HEK293 (cell line): ENCODE results near the gene NEK3.
"Not testable (repeated sequence)": the region's sequence is repeated elsewhere in the genome, so short reads cannot be mapped to it uniquely, and the experiment has no call there.

Source experiments
- CTCF ChIA-PET: fragments of 350-600 bp; formaldehyde crosslinking; extraction: SDS; loops from one replicate; lab custom pipeline; 2021; ENCODE audit warnings: antibody characterized with exemption; lab: Yijun Ruan, JAX
- POLR2A ChIA-PET: fragments of 300-600 bp; formaldehyde crosslinking; extraction: SDS; loops from one replicate; lab custom pipeline; 2020; ENCODE audit warnings: antibody characterized with exemption, inconsistent platforms; lab: Yijun Ruan, JAX
- H3K27ac ChIP-seq: fragments of 200-500 bp; sonication (Bioruptor generic); 2 replicates; pipeline ENCODE4 v1.5.1; 2014; ENCODE audit warnings: low read depth, low read length, control low read depth, inconsistent platforms; ENCODE audit errors: extremely low read depth
- H3K36me3 ChIP-seq, 2 experiments: fragments of 200-500 bp in 1 of 2; sonication (Bioruptor generic) in 1 of 2; 1 replicate in 1 of 2; 2 replicates in 1 of 2; pipeline ENCODE4 v1.5.1; 2014 to 2017; ENCODE audit warnings: inconsistent platforms in 2 of 2, low read length in 2 of 2; ENCODE audit not compliant: control insufficient read depth in 2 of 2, insufficient read depth in 1 of 2
- H3K4me1 ChIP-seq: fragments of 200-500 bp; sonication (Bioruptor generic); 2 replicates; pipeline ENCODE4 v1.5.1; 2014; ENCODE audit warnings: mild to moderate bottlenecking, low read length, inconsistent platforms; ENCODE audit not compliant: control insufficient read depth, insufficient read depth
- H3K4me3 ChIP-seq: 2 replicates; pipeline ENCODE4 v1.5.1; 2011; ENCODE audit warnings: low read depth, mild to moderate bottlenecking, control low read depth, low read length, moderate library complexity
- H3K9me3 ChIP-seq: fragments of 200-500 bp; sonication (Bioruptor generic); 2 replicates; pipeline ENCODE4 v1.5.1; 2014; ENCODE audit warnings: low read depth, low read length, inconsistent platforms; ENCODE audit not compliant: control insufficient read depth, insufficient read depth
- MEIS1 ChIP-seq: sonication (generic); formaldehyde crosslinking; IDR thresholded peaks from 2 replicates; pipeline ENCODE4 v1.8.1; 2022; ENCODE audit warnings: missing genetic modification reagents, mild to moderate bottlenecking, borderline replicate concordance
- SETDB1 ChIP-seq: IDR thresholded peaks from one replicate; pipeline ENCODE4 v1.6.1; 2017; ENCODE audit warnings: mild to moderate bottlenecking, low read length, moderate library complexity, mixed read lengths; ENCODE audit not compliant: insufficient read length
- SP2 ChIP-seq: fragments of 450-650 bp; formaldehyde crosslinking; IDR thresholded peaks from 2 replicates; pipeline ENCODE4 v1.5.1; 2016; ENCODE audit warnings: missing biosample characterization, missing genetic modification characterization
- TCF7L2 ChIP-seq: IDR thresholded peaks from 2 replicates; pipeline ENCODE4 v1.6.1; 2011; ENCODE audit warnings: low read depth, mild to moderate bottlenecking, inconsistent platforms, low read length, moderate library complexity, borderline replicate concordance
- ZBTB44 ChIP-seq: fragments of 450-650 bp; IDR thresholded peaks from 2 replicates; pipeline ENCODE4 v1.5.1; 2018; ENCODE audit warnings: missing biosample characterization, mild to moderate bottlenecking, missing genetic modification characterization
- ZFHX2 ChIP-seq: fragments of 450-650 bp; formaldehyde crosslinking; conservative IDR thresholded peaks from 2 replicates; pipeline ENCODE4 v1.5.1; 2016; ENCODE audit warnings: missing biosample characterization, missing genetic modification characterization
- ZFP37 ChIP-seq: fragments of 450-650 bp; formaldehyde crosslinking; IDR thresholded peaks from 2 replicates; pipeline ENCODE4 v1.5.1; 2016; ENCODE audit warnings: missing biosample characterization, missing genetic modification characterization
- ZFP41 ChIP-seq: fragments of 450-650 bp; formaldehyde crosslinking; IDR thresholded peaks from 2 replicates; pipeline ENCODE4 v1.5.1; 2016; ENCODE audit warnings: missing biosample characterization, missing genetic modification characterization, borderline replicate concordance
- ZNF138 ChIP-seq: fragments of 450-650 bp; formaldehyde crosslinking; IDR thresholded peaks from 2 replicates; pipeline ENCODE4 v1.5.1; 2016; ENCODE audit warnings: missing biosample characterization, missing genetic modification characterization, borderline replicate concordance
- ZNF169 ChIP-seq: fragments of 450-650 bp; formaldehyde crosslinking; IDR thresholded peaks from 2 replicates; pipeline ENCODE4 v1.5.1; 2016; ENCODE audit warnings: missing biosample characterization, missing genetic modification characterization
- ZNF248 ChIP-seq: fragments of 450-650 bp; formaldehyde crosslinking; IDR thresholded peaks from 2 replicates; pipeline ENCODE4 v1.5.1; 2017; ENCODE audit warnings: missing biosample characterization, missing genetic modification characterization
- ZNF354C ChIP-seq: fragments of 450-650 bp; formaldehyde crosslinking; IDR thresholded peaks from 2 replicates; pipeline ENCODE4 v1.5.1; 2016; ENCODE audit warnings: missing biosample characterization, missing genetic modification characterization, low read depth, borderline replicate concordance
- ZNF423 ChIP-seq: fragments of 450-650 bp; formaldehyde crosslinking; IDR thresholded peaks from 2 replicates; pipeline ENCODE4 v1.5.1; 2016; ENCODE audit warnings: missing biosample characterization, missing genetic modification characterization
- ZNF530 ChIP-seq: fragments of 450-650 bp; formaldehyde crosslinking; IDR thresholded peaks from 2 replicates; pipeline ENCODE4 v1.5.1; 2016; ENCODE audit warnings: low read depth, missing biosample characterization, missing genetic modification characterization
- ZNF548 ChIP-seq: fragments of 450-650 bp; formaldehyde crosslinking; IDR thresholded peaks from 2 replicates; pipeline ENCODE4 v1.5.1; 2016; ENCODE audit warnings: missing biosample characterization, missing genetic modification characterization
- ZNF555 ChIP-seq: fragments of 450-650 bp; formaldehyde crosslinking; conservative IDR thresholded peaks from 2 replicates; pipeline ENCODE4 v1.5.1; 2017; ENCODE audit warnings: missing biosample characterization, mild to moderate bottlenecking, missing genetic modification characterization, inconsistent platforms
- ZNF596 ChIP-seq: fragments of 450-650 bp; IDR thresholded peaks from 2 replicates; pipeline ENCODE4 v1.5.0; 2018; ENCODE audit warnings: missing biosample characterization, mild to moderate bottlenecking, missing genetic modification characterization, moderate library complexity
- ZNF624 ChIP-seq: fragments of 450-650 bp; formaldehyde crosslinking; IDR thresholded peaks from 2 replicates; pipeline ENCODE4 v1.5.1; 2017; ENCODE audit warnings: missing biosample characterization, missing genetic modification characterization
- ZNF626 ChIP-seq: fragments of 450-650 bp; sonication (Bioruptor Pico); formaldehyde crosslinking; IDR thresholded peaks from 2 replicates; pipeline ENCODE4 v1.5.1; 2018; ENCODE audit warnings: missing biosample characterization, missing genetic modification characterization, inconsistent platforms
- ZNF792 ChIP-seq: fragments of 450-650 bp; formaldehyde crosslinking; IDR thresholded peaks from 2 replicates; pipeline ENCODE4 v1.5.1; 2016; ENCODE audit warnings: missing biosample characterization, missing genetic modification characterization
- TF ChIP-seq, protein P1 (sequence below): fragments of 450-650 bp; formaldehyde crosslinking; IDR thresholded peaks from 2 replicates; pipeline ENCODE4 v1.5.1; 2016; ENCODE audit warnings: missing biosample characterization, missing genetic modification characterization, low read depth
- TF ChIP-seq, protein P2 (sequence below): fragments of 450-650 bp; formaldehyde crosslinking; IDR thresholded peaks from 2 replicates; pipeline ENCODE4 v1.5.1; 2017; ENCODE audit warnings: missing biosample characterization, missing genetic modification characterization

NEK3 gene

GRCh38 chr13:52091473-52091872 lies 67.9 kb downstream of the NEK3 start (continued):
- TF ChIP-seq ZNF423 (tag by site-specific recombination) (no peak), ZNF169 (no peak), ZNF792 (tag by site-specific recombination) (no peak), ZBTB44 (no peak), ZNF248 (tag by site-specific recombination) (no peak)

DNA sequence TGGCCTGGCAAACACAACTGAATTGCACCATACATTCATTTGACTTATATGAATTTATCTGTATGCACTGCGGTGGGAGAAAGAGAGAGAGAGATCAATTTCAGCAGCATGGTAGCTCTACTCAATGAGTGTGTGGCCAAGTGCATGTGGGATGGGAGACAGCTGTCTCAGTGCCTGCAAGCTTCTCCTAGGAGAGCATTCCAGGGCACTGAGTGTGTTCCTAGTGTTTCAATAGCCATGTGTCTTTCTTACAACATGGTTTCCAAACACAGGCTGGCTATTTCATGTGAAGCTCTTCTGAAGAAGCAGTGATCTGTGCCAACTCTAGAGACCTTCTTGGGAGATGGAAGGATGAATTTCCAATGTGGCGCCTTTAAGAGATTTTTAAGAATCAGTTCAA lies 74.0 kb downstream of the NEK3 start:
- Histone ChIP-seq H3K9me3 (no peaks in the 10 kb centered on the region), H3K4me1 (no peaks in the 10 kb centered on the region), H3K36me3 (no peaks in the 10 kb centered on the region), H3K27ac (no peak overlapping the region), H3K4me3 (no peak overlapping the region)
- POLR2A ChIA-PET: no interaction called here
- CTCF ChIA-PET: interaction anchor here (0.6 to 1.4 kb wide), 2 partner anchors 8 to 259 kb away, joined by 3 to 4 read pairs; no protein-coding TSS in a partner anchor
- TF ChIP-seq ZNF138 (tag by site-specific recombination): no peak
- TF ChIP-seq ZFP37 (tag by site-specific recombination): no peak
- TF ChIP-seq ZNF624 (tag by site-specific recombination): no peak
- TF ChIP-seq, protein P1, sequence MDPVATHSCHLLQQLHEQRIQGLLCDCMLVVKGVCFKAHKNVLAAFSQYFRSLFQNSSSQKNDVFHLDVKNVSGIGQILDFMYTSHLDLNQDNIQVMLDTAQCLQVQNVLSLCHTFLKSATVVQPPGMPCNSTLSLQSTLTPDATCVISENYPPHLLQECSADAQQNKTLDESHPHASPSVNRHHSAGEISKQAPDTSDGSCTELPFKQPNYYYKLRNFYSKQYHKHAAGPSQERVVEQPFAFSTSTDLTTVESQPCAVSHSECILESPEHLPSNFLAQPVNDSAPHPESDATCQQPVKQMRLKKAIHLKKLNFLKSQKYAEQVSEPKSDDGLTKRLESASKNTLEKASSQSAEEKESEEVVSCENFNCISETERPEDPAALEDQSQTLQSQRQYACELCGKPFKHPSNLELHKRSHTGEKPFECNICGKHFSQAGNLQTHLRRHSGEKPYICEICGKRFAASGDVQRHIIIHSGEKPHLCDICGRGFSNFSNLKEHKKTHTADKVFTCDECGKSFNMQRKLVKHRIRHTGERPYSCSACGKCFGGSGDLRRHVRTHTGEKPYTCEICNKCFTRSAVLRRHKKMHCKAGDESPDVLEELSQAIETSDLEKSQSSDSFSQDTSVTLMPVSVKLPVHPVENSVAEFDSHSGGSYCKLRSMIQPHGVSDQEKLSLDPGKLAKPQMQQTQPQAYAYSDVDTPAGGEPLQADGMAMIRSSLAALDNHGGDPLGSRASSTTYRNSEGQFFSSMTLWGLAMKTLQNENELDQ: no peak
- no peak for TF ChIP-seq ZNF626 (tag by site-specific recombination)
- no peak for TF ChIP-seq ZNF530 (tag by site-specific recombination)
- no peak for TF ChIP-seq ZNF555 (tag by site-specific recombination)
- no peak for TF ChIP-seq SETDB1
- TF ChIP-seq ZFHX2: no peak
- no peak for TF ChIP-seq ZNF354C
- TF ChIP-seq, protein P2, sequence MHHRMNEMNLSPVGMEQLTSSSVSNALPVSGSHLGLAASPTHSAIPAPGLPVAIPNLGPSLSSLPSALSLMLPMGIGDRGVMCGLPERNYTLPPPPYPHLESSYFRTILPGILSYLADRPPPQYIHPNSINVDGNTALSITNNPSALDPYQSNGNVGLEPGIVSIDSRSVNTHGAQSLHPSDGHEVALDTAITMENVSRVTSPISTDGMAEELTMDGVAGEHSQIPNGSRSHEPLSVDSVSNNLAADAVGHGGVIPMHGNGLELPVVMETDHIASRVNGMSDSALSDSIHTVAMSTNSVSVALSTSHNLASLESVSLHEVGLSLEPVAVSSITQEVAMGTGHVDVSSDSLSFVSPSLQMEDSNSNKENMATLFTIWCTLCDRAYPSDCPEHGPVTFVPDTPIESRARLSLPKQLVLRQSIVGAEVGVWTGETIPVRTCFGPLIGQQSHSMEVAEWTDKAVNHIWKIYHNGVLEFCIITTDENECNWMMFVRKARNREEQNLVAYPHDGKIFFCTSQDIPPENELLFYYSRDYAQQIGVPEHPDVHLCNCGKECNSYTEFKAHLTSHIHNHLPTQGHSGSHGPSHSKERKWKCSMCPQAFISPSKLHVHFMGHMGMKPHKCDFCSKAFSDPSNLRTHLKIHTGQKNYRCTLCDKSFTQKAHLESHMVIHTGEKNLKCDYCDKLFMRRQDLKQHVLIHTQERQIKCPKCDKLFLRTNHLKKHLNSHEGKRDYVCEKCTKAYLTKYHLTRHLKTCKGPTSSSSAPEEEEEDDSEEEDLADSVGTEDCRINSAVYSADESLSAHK (tag by site-specific recombination): no peak
- TF ChIP-seq TCF7L2: no peak
- TF ChIP-seq SP2: no peak
- TF ChIP-seq MEIS1: no peak
- TF ChIP-seq ZNF596 (tag by site-specific recombination): no peak
- TF ChIP-seq ZNF548 (tag by site-specific recombination): no peak
- TF ChIP-seq ZFP41: no peak

DNA sequence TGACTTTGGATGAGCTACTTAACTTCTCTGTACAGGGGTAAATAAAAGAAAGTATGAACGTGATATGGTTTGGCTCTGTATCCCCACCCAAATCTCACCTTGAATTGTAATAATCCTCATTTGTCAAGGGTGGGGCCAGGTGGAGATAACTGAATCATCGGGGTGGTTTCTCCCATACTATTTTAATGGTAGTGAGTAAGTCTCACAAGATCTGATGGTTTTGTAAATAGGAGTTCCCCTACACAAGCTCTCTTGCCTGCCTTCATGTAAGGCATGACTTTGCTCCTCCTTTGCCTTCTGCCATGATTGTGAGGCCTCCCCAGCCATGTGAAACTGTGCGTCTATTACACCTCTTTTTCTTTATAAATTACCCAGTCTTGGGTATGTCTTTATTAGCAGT lies 74.4 kb downstream of the NEK3 start:
- H3K9me3 ChIP-seq, H3K4me3 ChIP-seq, POLR2A ChIA-PET, H3K36me3 ChIP-seq, H3K4me1 ChIP-seq, H3K27ac ChIP-seq: not testable (repeated sequence)
- CTCF ChIA-PET: interaction anchor here (1.0 to 1.4 kb wide), 2 partner anchors 9 to 240 kb away, joined by 3 to 4 read pairs; no protein-coding TSS in a partner anchor
